Measurements from ENCODE around the gene PITPNM3. TPM values are rescaled to one million over a fixed set of nuclear protein-coding genes. Genes with fewer than 3 reads are reported as not detected.

Gene PITPNM3
- total RNA-seq, 1 experiment from 2014 or later = 0.44 TPM

DNA sequence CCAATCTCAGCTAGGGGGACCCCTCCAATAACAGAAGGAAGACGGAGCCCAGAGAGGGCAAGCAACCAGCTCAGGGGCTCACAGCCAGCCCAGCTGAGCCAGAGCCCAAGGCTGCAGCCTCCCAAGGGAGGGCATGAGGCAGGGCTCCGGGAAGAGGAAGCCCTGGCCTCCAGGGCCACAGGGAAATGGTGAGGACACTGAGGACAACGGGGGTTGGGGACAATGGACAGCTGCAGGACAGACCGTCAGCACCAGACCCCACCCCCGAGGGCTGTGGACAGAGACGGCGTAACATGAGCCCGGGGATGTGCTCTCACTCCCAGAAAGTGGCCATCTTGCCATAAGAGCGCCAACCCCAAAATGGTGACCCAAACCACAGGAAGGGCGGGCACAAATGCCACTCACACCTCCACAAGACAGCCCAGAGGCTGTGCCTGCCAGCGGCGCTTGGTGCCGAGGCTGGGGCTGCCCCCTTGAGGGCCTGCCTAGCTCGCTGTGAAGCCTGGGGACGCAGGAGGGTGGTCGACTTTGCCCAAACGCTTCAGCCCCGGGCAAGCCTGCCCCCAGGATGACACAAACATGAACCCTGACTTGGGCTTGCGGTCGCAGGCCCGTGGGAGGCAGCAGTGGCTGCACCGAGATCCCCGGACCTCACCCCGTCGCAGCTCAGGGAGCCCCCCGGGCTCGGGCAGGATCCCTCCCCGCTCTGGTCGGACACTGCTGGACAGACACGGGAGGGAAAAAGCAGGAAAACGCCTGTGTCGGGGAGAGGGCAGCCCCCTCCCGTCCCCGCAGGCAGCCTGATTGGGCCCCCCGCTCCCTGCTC, 101.6 kb downstream of the PITPNM3 start:
- H3K4me3 ChIP-seq (ENCODE audit: low read depth in 2 of 2, low read length in 2 of 2) = no peak overlapping the region
- H3K27me3 ChIP-seq (ENCODE audit: control insufficient read depth, insufficient read depth, low read length) = no peaks in the 10 kb centered on the region
- ATAC-seq = no peak
- TF ChIP-seq SIN3A (IDR thresholded peaks at IDR 0.05; ENCODE audit: borderline replicate concordance, insufficient read depth, low read depth, low read length) = no peak
- TF ChIP-seq, protein P1, sequence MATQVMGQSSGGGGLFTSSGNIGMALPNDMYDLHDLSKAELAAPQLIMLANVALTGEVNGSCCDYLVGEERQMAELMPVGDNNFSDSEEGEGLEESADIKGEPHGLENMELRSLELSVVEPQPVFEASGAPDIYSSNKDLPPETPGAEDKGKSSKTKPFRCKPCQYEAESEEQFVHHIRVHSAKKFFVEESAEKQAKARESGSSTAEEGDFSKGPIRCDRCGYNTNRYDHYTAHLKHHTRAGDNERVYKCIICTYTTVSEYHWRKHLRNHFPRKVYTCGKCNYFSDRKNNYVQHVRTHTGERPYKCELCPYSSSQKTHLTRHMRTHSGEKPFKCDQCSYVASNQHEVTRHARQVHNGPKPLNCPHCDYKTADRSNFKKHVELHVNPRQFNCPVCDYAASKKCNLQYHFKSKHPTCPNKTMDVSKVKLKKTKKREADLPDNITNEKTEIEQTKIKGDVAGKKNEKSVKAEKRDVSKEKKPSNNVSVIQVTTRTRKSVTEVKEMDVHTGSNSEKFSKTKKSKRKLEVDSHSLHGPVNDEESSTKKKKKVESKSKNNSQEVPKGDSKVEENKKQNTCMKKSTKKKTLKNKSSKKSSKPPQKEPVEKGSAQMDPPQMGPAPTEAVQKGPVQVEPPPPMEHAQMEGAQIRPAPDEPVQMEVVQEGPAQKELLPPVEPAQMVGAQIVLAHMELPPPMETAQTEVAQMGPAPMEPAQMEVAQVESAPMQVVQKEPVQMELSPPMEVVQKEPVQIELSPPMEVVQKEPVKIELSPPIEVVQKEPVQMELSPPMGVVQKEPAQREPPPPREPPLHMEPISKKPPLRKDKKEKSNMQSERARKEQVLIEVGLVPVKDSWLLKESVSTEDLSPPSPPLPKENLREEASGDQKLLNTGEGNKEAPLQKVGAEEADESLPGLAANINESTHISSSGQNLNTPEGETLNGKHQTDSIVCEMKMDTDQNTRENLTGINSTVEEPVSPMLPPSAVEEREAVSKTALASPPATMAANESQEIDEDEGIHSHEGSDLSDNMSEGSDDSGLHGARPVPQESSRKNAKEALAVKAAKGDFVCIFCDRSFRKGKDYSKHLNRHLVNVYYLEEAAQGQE (IDR thresholded peaks at IDR 0.05; ENCODE audit: insufficient read depth in 1 of 2, low read depth in 2 of 2, low read length in 1 of 2) = no peak
- no peak for TF ChIP-seq TCF7L2 (IDR thresholded peaks at IDR 0.05; ENCODE audit: low read depth, low read length)
- TF ChIP-seq, protein P2, sequence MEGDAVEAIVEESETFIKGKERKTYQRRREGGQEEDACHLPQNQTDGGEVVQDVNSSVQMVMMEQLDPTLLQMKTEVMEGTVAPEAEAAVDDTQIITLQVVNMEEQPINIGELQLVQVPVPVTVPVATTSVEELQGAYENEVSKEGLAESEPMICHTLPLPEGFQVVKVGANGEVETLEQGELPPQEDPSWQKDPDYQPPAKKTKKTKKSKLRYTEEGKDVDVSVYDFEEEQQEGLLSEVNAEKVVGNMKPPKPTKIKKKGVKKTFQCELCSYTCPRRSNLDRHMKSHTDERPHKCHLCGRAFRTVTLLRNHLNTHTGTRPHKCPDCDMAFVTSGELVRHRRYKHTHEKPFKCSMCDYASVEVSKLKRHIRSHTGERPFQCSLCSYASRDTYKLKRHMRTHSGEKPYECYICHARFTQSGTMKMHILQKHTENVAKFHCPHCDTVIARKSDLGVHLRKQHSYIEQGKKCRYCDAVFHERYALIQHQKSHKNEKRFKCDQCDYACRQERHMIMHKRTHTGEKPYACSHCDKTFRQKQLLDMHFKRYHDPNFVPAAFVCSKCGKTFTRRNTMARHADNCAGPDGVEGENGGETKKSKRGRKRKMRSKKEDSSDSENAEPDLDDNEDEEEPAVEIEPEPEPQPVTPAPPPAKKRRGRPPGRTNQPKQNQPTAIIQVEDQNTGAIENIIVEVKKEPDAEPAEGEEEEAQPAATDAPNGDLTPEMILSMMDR (IDR thresholded peaks at IDR 0.05) = no peak
- no peak for TF ChIP-seq POLR2AphosphoS5 (IDR thresholded peaks at IDR 0.05; ENCODE audit: low read depth, low read length)
- in situ Hi-C loops (cut with HindIII; ENCODE audit: low pct_unique_long_range_greater_than_20kb, low sequenced_read_pairs) = no loop called here
- BruUV-seq (replicated peaks) = no TSS peak
- no peaks in the 10 kb centered on the region for H3K9me3 ChIP-seq (ENCODE audit: control insufficient read depth, insufficient read depth, low read depth, low read length)
- H3K4me1 ChIP-seq (ENCODE audit: control insufficient read depth, insufficient read depth, low read length) = no peaks in the 10 kb centered on the region; the same call in 1 of the 2 replicates
- POLR2A ChIA-PET = interaction anchor here (0.7 kb wide), 1 partner anchor 377 kb away, joined by 4 read pairs; no protein-coding TSS in a partner anchor
- intact Hi-C loops (cut with micrococcal nuclease; ENCODE audit: unreplicated experiment) = no loop called here
- CTCF ChIA-PET = no interaction called here
- no peak overlapping the region for H3K27ac ChIP-seq (ENCODE audit: low read length)
- H3K36me3 ChIP-seq (ENCODE audit: control insufficient read depth, insufficient read depth, low read length) = no peaks in the 10 kb centered on the region
- no peak for DNase-seq (ENCODE audit: low read depth, low spot score)

DNA sequence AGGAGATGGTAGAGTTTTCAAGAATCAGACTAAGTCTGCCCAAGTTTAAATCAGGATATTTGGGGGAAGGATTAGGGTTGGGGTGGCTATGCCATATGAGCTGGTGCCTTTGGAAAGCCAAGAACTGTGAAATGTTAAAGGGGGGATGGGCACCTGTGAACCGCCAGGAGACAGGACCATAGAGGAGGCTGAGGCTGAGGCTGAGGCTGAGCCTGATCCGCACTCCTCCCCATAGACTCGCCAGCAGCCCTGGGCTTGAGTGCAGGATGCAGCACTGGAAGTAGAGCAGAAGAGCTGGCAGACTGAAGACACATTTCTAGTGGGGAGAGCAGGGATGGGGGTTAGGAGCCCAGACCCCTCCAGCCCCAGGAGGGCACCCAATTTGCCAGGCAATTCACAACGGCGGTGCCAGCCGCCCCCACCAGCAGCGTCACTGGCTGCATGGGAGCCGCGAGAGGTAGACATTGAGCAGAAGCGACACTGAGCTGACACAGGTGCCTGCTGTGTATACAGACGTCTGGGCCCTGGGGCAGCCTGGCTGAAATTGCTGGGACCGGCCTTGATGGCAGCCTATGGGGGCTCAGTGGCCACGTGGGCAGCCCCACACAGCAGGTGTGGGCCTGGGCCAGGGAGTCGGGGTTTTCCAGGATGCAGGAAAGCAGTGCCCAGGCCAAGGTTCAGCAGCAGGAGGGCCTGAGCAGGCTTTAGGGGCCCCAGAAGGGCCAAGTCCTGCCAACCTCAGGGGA, 102.9 kb downstream of the PITPNM3 start:
- Histone ChIP-seq H3K9me3 (ENCODE audit: control insufficient read depth, insufficient read depth, low read depth, low read length) (no peaks in the 10 kb centered on the region), H3K27me3 (ENCODE audit: control insufficient read depth, insufficient read depth, low read length) (no peaks in the 10 kb centered on the region), H3K4me1 (ENCODE audit: control insufficient read depth, insufficient read depth, low read length) (no peaks in the 10 kb centered on the region; the same call in 1 of the 2 replicates), H3K27ac (ENCODE audit: low read length) (no peak overlapping the region), H3K4me3 (ENCODE audit: low read depth in 2 of 2, low read length in 2 of 2) (no peak overlapping the region), H3K36me3 (ENCODE audit: control insufficient read depth, insufficient read depth, low read length) (no peaks in the 10 kb centered on the region)
- no TSS peak for BruUV-seq (replicated peaks)
- no peak for DNase-seq (ENCODE audit: low read depth, low spot score)
- in situ Hi-C loops (cut with HindIII; ENCODE audit: low pct_unique_long_range_greater_than_20kb, low sequenced_read_pairs) = no loop called here
- 0 out of 2 replicates have a peak, but pooled peaks have one; percentile 24 for ATAC-seq
- POLR2A ChIA-PET = no interaction called here
- CTCF ChIA-PET = no interaction called here
- intact Hi-C loops (cut with micrococcal nuclease; ENCODE audit: unreplicated experiment) = no loop called here
- TF ChIP-seq POLR2AphosphoS5 (IDR thresholded peaks at IDR 0.05; ENCODE audit: low read depth, low read length) (no peak), TCF7L2 (IDR thresholded peaks at IDR 0.05; ENCODE audit: low read depth, low read length) (no peak), SIN3A (IDR thresholded peaks at IDR 0.05; ENCODE audit: borderline replicate concordance, insufficient read depth, low read depth, low read length) (no peak)
- TF ChIP-seq, protein P1 (IDR thresholded peaks at IDR 0.05; ENCODE audit: insufficient read depth in 1 of 2, low read depth in 2 of 2, low read length in 1 of 2) = no peak
- TF ChIP-seq, protein P2 (IDR thresholded peaks at IDR 0.05) = no peak
